PC-9 (cell line): ENCODE results near the gene ADAM8. TPM values are rescaled to one million over a fixed set of nuclear protein-coding genes. Genes with fewer than 3 reads are reported as not detected.
A peak's percentile ranks its signal among the peaks of the same experiment; 100 is the strongest.

Source experiments
- BruUV-seq: library from RNA; stranded (reverse); fragments of 400-500 nt; replicated peaks from 2 replicates; lab custom pipeline; 2021; lab: Mats Ljungman, UMichigan
- CTCF ChIA-PET: fragments of 300-600 bp; sonication (Branson Sonifier 250); formaldehyde crosslinking; loops from one replicate; lab custom pipeline; 2022; ENCODE audit warnings: antibody characterized with exemption; lab: Charles Lee
- POLR2A ChIA-PET: fragments of 300-600 bp; sonication (Branson Sonifier 250); formaldehyde crosslinking; loops from one replicate; lab custom pipeline; 2022; ENCODE audit warnings: antibody characterized with exemption; ENCODE audit not compliant: unreplicated experiment; lab: Charles Lee
- DNase-seq, 2 experiments: peaks; one replicate each; pipeline versions ENCODE4 v3.0.0 to v3.0.0-alpha.2; 2015 to 2022; ENCODE audit warnings: mixed read lengths in 1 of 2
- H2AFZ ChIP-seq: fragments of 200-600 bp; sonication (generic); 2 replicates; pipeline ENCODE4 v1.8.1; 2017; ENCODE audit warnings: antibody characterized with exemption
- H3F3A ChIP-seq: fragments of 200-600 bp; sonication (generic); 2 replicates; pipeline ENCODE4 v1.8.1; 2017; ENCODE audit warnings: antibody characterized with exemption, mild to moderate bottlenecking, low read depth; ENCODE audit not compliant: insufficient read depth
- H3K27ac ChIP-seq: fragments of 200-600 bp; sonication (generic); 2 replicates; pipeline ENCODE4 v1.6.1; 2016; ENCODE audit warnings: mixed run types
- H3K27me3 ChIP-seq: fragments of 200-600 bp; sonication (generic); 2 replicates; pipeline ENCODE4 v1.6.1; 2016; ENCODE audit warnings: low read depth, mixed run types; ENCODE audit not compliant: insufficient read depth
- H3K36me3 ChIP-seq: fragments of 200-600 bp; sonication (generic); 2 replicates; pipeline ENCODE4 v1.6.1; 2016; ENCODE audit warnings: low read depth, mixed run types
- H3K4me1 ChIP-seq: fragments of 200-600 bp; sonication (generic); replicated peaks from 2 replicates; pipeline ENCODE4 v1.6.1; 2016; ENCODE audit warnings: mixed run types; ENCODE audit not compliant: insufficient read depth
- H3K4me2 ChIP-seq: fragments of 200-600 bp; sonication (generic); 2 replicates; pipeline ENCODE4 v1.6.1; 2017; ENCODE audit warnings: mixed run types
- H3K4me3 ChIP-seq: fragments of 200-600 bp; sonication (generic); 2 replicates; pipeline ENCODE4 v1.6.1; 2016; ENCODE audit warnings: mixed run types
- H3K79me2 ChIP-seq: fragments of 200-600 bp; sonication (generic); 2 replicates; pipeline ENCODE4 v1.6.1; 2017; ENCODE audit warnings: low read depth, mixed run types
- H3K9me2 ChIP-seq: fragments of 200-600 bp; sonication (generic); 2 replicates; pipeline ENCODE4 v1.8.1; 2017; ENCODE audit warnings: mild to moderate bottlenecking; ENCODE audit not compliant: insufficient read depth
- H3K9me3 ChIP-seq: fragments of 200-600 bp; sonication (generic); 2 replicates; pipeline ENCODE4 v1.8.1; 2016; ENCODE audit warnings: low read depth; ENCODE audit not compliant: insufficient read depth
- H4K20me1 ChIP-seq: fragments of 200-600 bp; sonication (generic); 2 replicates; pipeline ENCODE4 v1.8.1; 2017; ENCODE audit not compliant: insufficient read depth
- EZH2 ChIP-seq: fragments of 200-600 bp; sonication (generic); IDR thresholded peaks from 2 replicates; pipeline ENCODE4 v1.8.0; 2017; ENCODE audit warnings: antibody characterized with exemption, low read depth
- intact Hi-C: fragments of 100-400 bp; cut with micrococcal nuclease; formaldehyde crosslinking; loops from one replicate; pipeline ENCODE4 v1.10.0; 2022; ENCODE audit not compliant: unreplicated experiment
- total RNA-seq: library from RNA; stranded (reverse); gene quantifications from 2 replicates; pipeline ENCODE4 v1.2.3, GENCODE V29; 2021
- TF ChIP-seq, protein P1 (sequence below): fragments of 200-600 bp; sonication (generic); conservative IDR thresholded peaks from 2 replicates; pipeline ENCODE4 v1.6.1; 2017; ENCODE audit warnings: mixed run types, antibody characterized with exemption, mild to moderate bottlenecking, moderate library complexity

The ADAM8 gene
- total RNA-seq, 1 experiment from 2014 or later = 18.3 TPM

DNA sequence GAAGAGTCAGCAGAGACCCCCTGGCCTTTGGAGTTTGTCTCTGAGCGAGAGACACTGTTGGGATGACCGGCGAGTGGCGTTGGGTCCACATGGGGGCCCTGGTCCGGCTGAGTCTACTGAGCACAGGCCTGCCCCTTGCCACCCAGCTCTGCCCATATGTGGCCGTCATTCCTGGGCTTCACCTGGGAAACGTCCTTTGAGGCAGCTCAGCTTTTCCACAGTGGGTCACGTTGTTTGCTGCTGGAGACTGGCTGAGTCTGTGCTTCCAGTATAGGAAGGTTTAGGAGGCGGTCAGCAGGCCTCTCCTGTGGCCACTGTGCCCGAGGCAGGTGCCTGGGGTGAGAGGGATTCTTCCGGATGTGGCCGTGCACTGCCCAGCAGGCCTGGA, 17.1 kb downstream of the ADAM8 start:
- Histone ChIP-seq H3K79me2 (no peaks in the 10 kb centered on the region), H2AFZ (no peak overlapping the region), H3K4me1 (peaks cover 32% of the 10 kb centered on the region), H4K20me1 (no peaks in the 10 kb centered on the region), H3K27ac (0 out of 2 replicates have a peak overlapping the region, but pooled peaks have one; percentile 32), H3K27me3 (no peaks in the 10 kb centered on the region), H3K4me3 (no peak overlapping the region), H3K36me3 (no peaks in the 10 kb centered on the region), H3K9me3 (no peaks in the 10 kb centered on the region), H3K9me2 (no peaks in the 10 kb centered on the region), H3F3A (peaks cover 9% of the 10 kb centered on the region; the same call in 1 of the 2 replicates), H3K4me2 (peak overlapping the region; percentile 51)
- CTCF ChIA-PET = no interaction called here
- POLR2A ChIA-PET = interaction anchor here (0.6 to 1.0 kb wide), 3 partner anchors 8 to 19 kb away, joined by 3 to 10 read pairs (median 3); no protein-coding TSS in a partner anchor
- BruUV-seq = no TSS peak
- intact Hi-C loops = loop anchor here (1.0 kb wide), 1 partner anchor 19 kb away; no protein-coding TSS in a partner anchor
- DNase-seq = no peak
- TF ChIP-seq EZH2 = no peak
- TF ChIP-seq, protein P1, sequence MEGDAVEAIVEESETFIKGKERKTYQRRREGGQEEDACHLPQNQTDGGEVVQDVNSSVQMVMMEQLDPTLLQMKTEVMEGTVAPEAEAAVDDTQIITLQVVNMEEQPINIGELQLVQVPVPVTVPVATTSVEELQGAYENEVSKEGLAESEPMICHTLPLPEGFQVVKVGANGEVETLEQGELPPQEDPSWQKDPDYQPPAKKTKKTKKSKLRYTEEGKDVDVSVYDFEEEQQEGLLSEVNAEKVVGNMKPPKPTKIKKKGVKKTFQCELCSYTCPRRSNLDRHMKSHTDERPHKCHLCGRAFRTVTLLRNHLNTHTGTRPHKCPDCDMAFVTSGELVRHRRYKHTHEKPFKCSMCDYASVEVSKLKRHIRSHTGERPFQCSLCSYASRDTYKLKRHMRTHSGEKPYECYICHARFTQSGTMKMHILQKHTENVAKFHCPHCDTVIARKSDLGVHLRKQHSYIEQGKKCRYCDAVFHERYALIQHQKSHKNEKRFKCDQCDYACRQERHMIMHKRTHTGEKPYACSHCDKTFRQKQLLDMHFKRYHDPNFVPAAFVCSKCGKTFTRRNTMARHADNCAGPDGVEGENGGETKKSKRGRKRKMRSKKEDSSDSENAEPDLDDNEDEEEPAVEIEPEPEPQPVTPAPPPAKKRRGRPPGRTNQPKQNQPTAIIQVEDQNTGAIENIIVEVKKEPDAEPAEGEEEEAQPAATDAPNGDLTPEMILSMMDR = no peak

DNA sequence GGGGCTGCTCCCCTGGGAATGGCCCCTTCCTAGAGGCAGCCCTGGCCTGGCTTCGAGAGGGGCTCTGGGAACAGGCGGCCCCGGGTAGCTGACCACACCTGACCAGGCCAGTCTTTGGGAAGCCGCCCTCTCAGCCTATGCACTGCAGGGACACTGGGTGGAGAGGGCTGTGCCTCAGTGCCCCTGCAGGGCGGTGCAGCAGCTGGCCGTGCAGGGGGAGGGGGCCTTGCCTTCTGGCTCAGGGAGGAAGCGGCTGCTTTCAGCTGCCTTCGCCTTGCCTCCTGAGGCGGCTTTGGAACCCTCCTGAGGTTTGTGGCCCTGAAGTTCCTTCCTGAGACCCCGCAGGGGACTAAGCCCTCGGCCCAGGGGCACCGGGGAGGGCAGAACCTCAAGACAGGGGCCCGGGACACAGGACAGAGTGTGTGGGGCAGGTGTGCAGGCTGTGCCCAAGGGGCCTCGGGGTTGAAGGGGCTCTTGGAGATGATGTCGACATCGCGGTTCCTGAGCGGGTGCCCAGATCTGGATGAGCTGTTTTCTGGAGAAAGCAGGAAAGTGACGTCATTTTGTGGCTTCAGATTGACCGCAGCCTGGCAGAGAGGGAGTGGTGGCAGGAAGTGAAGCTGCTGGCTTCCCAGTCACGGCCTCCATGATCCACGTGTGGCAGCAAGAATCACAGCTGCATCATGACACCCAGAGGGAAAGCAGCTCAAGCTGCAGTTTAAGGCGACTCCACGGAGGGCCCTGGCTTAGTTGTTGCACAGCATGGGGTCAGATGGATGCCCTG, 17.7 kb downstream of the ADAM8 start:
- peaks cover 26% of the 10 kb centered on the region for H3K4me1 ChIP-seq
- intact Hi-C loops = loop anchor here (1.0 kb wide), 1 partner anchor 19 kb away; no protein-coding TSS in a partner anchor
- peak; percentile 80 to 88 for DNase-seq
- no peak for TF ChIP-seq EZH2
- TF ChIP-seq, protein P1 = no peak
- POLR2A ChIA-PET = interaction anchor here (0.6 to 1.0 kb wide), 3 partner anchors 9 to 20 kb away, joined by 3 to 10 read pairs (median 3); no protein-coding TSS in a partner anchor
- no peaks in the 10 kb centered on the region for H3K79me2 ChIP-seq
- peak overlapping the region; percentile 65 for H3K4me2 ChIP-seq
- H3K27me3 ChIP-seq = no peaks in the 10 kb centered on the region
- CTCF ChIA-PET = no interaction called here
- H3K36me3 ChIP-seq = no peaks in the 10 kb centered on the region
- H2AFZ ChIP-seq = no peak overlapping the region
- H3K9me3 ChIP-seq = no peaks in the 10 kb centered on the region
- BruUV-seq = no TSS peak
- H3K4me3 ChIP-seq = no peak overlapping the region
- peak overlapping the region; percentile 71 for H3K27ac ChIP-seq
- no peaks in the 10 kb centered on the region for H4K20me1 ChIP-seq
- H3K9me2 ChIP-seq = no peaks in the 10 kb centered on the region
- peaks cover 9% of the 10 kb centered on the region; the same call in 1 of the 2 replicates for H3F3A ChIP-seq

DNA sequence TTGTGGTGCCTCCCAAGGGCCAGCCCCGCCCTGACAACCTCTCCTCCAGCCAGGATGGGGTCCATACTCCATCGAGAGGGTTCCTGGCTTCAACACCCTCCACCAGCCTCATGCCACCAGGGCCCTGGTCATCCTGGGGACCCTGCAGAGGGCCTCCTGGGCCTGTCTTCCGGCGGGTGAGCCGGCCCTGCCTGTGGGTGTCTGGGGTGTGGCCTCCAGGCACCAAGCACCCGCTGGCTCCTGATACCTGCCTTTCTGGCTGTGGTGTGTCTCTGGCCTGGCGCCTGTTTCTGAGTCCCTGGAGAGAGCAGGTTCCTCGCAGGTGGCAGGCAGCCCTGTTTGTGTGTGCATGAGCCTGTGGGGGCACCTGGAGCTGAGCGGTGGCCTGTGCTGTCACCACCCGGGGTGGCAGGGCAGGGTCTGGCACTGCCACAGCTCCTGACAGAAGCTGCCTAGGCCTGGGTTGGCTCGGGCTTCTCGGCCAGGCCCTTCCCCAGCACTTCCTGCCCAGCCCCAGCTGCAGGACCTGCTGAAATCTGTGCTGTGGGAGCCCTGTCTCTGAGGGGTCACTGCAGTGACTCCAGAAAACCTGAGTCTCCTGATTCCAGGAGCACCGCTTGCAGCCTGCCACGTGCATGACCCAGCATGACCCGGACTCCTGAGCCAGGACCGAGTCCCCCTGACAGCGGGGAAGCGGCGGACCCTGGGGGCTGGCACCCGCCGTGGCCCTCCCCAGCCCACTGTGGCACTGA, 18.4 kb downstream of the ADAM8 start:
- H3K27me3 ChIP-seq = no peaks in the 10 kb centered on the region
- no peak overlapping the region for H3K4me3 ChIP-seq
- H2AFZ ChIP-seq = no peak overlapping the region
- DNase-seq = peak; percentile 54 to 61
- H3K9me3 ChIP-seq = no peaks in the 10 kb centered on the region
- H3K27ac ChIP-seq = peak overlapping the region; percentile 71
- H3K4me2 ChIP-seq = peak overlapping the region; percentile 65
- BruUV-seq = TSS peak; percentile 45
- H3K4me1 ChIP-seq = peaks cover 26% of the 10 kb centered on the region
- ChIA-PET POLR2A (no interaction called here), CTCF (interaction anchor here (1.4 kb wide), 1 partner anchor 35 kb away, joined by 3 read pairs; no protein-coding TSS in a partner anchor)
- H3K9me2 ChIP-seq = no peaks in the 10 kb centered on the region
- intact Hi-C loops = no loop called here
- no peaks in the 10 kb centered on the region for H4K20me1 ChIP-seq
- no peaks in the 10 kb centered on the region for H3K79me2 ChIP-seq
- H3F3A ChIP-seq = peaks cover 9% of the 10 kb centered on the region; the same call in 1 of the 2 replicates
- no peaks in the 10 kb centered on the region for H3K36me3 ChIP-seq
- TF ChIP-seq, protein P1 = no peak
- TF ChIP-seq EZH2 = no peak
